ENCODE results near the gene UMODL1. TPM values are rescaled to one million over a fixed set of nuclear protein-coding genes. Genes with fewer than 3 reads are reported as not detected.

Gene UMODL1
- total RNA-seq, 2 donors from 2014 or later = 0.35 to 0.37 TPM

DNA sequence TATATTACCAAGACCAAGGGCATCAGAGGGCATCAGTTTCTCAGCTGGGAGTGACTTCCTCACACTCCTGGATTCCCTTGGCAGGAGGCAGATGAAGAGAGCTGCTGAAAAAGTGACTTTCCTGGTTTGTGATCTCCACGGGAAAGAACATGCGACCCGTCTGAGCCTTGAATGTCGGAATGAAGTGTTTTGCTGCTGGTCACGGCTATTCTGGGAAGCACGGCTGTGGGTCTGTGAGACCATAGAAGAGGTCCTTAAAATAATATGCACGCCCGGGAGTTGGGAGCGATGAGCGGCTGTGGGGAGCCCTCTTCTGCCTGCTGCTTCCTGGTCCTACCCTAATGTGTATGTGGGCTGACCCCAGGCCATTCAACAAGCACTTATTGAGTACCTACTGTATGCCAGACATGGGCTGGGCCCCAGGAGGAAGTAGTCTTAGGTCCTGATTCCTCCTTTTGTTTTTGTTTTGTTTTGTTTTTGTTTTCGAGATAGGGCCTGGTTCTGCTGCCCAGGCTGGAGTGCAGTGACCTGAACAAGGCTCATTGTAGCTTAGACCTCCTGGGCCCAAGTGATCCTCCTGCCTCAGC, 13.2 kb upstream of the UMODL1 start:
- H3K36me3 ChIP-seq = no peaks in the 10 kb centered on the region
- TF ChIP-seq, protein P1, sequence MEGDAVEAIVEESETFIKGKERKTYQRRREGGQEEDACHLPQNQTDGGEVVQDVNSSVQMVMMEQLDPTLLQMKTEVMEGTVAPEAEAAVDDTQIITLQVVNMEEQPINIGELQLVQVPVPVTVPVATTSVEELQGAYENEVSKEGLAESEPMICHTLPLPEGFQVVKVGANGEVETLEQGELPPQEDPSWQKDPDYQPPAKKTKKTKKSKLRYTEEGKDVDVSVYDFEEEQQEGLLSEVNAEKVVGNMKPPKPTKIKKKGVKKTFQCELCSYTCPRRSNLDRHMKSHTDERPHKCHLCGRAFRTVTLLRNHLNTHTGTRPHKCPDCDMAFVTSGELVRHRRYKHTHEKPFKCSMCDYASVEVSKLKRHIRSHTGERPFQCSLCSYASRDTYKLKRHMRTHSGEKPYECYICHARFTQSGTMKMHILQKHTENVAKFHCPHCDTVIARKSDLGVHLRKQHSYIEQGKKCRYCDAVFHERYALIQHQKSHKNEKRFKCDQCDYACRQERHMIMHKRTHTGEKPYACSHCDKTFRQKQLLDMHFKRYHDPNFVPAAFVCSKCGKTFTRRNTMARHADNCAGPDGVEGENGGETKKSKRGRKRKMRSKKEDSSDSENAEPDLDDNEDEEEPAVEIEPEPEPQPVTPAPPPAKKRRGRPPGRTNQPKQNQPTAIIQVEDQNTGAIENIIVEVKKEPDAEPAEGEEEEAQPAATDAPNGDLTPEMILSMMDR (IDR thresholded peaks at IDR 0.05) = no peak
- peak overlapping the region; percentile 78 for H3K27ac ChIP-seq
- H3K4me1 ChIP-seq = peaks cover 13% of the 10 kb centered on the region
- H3K4me3 ChIP-seq = no peak overlapping the region
- DNase-seq = peak; percentile 31
- intact Hi-C loops (cut with DNase I) = no loop called here
- H3K9me3 ChIP-seq = no peaks in the 10 kb centered on the region
- H3K27me3 ChIP-seq = no peaks in the 10 kb centered on the region
- peak overlapping the region in 1 of 2 donors; percentile 80 for H3K9ac ChIP-seq (ENCODE audit: low read depth in 2 of 2, low read length in 2 of 2)

DNA sequence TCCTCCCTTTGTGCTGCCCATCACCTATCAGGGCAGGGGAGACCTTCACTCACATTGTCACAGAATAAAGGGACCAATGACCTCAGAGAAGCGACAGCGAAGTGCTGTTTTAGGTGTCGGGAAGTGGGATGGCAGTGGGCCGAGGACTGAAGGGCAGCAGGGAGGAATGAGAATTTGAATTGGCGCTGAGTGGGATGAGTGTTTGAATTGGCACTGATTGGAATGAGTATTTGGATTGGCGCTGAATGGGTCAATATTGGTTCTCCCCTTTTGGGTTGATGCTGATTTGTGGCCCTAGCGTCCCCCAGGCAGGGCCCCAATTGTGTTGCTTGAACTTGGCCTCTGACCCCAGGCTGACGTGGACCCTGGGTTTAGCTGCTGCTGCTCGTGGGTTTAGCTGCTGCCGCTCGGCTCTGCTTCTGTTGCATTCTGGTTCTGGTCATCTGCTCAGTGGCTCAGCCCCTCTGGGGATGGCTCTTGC, 12.4 kb upstream of the UMODL1 start:
- H3K36me3 ChIP-seq = no peaks in the 10 kb centered on the region
- no peak for DNase-seq
- no peaks in the 10 kb centered on the region for H3K9me3 ChIP-seq
- H3K4me3 ChIP-seq = no peak overlapping the region
- no peak overlapping the region for H3K9ac ChIP-seq (ENCODE audit: low read depth in 2 of 2, low read length in 2 of 2)
- no peak overlapping the region for H3K27ac ChIP-seq
- no peaks in the 10 kb centered on the region for H3K27me3 ChIP-seq
- intact Hi-C loops (cut with DNase I) = no loop called here
- TF ChIP-seq, protein P1 (IDR thresholded peaks at IDR 0.05) = no peak
- H3K4me1 ChIP-seq = peaks cover 20% of the 10 kb centered on the region

DNA sequence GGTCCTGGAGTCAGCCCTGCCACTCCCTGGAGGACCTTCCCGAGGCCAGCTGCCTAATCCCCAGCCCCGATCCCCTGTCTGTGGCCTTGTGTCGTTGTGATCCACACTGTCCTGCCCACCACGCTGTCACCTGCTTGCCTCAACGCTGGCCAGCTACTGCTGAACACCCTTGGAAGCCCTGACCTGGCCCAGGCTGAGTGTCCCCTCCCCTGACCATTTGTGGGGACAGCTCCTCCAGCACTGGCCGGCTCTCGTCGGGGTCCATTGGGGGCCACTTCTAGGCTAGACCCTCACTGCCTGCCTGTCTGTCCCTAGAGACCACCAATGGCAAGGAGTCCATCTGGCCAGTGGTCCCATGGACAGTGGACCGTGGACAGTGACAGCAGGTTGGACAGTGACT, 12.0 kb upstream of the UMODL1 start:
- Histone ChIP-seq H3K4me3 (no peak overlapping the region), H3K4me1 (peaks cover 22% of the 10 kb centered on the region), H3K27ac (no peak overlapping the region), H3K9me3 (no peaks in the 10 kb centered on the region), H3K36me3 (no peaks in the 10 kb centered on the region), H3K9ac (ENCODE audit: low read depth in 2 of 2, low read length in 2 of 2) (no peak overlapping the region), H3K27me3 (no peaks in the 10 kb centered on the region)
- TF ChIP-seq, protein P1 (IDR thresholded peaks at IDR 0.05) = no peak
- intact Hi-C loops (cut with DNase I) = no loop called here
- DNase-seq = no peak

DNA sequence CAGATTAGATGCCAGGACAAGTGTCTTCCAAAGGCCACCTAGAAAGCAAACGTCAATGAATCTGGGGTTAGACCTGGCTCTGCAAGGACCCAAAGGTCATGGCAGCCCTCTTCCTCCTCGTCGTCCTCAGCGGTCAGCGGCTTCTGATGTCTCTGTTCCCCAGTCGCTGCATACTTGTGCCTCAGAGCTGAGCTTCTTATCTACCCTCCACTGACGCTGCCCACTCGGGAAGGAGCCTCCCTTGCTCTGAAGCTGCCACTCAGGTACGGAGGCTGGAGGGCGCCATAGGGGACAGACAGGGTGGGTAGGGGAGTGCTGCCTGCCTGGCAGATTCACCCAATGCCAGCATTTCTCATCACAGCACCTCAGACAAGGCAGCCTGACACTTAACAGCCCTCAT, 11.4 kb upstream of the UMODL1 start:
- Histone ChIP-seq H3K9ac (ENCODE audit: low read depth in 2 of 2, low read length in 2 of 2) (no peak overlapping the region), H3K4me3 (no peak overlapping the region), H3K36me3 (no peaks in the 10 kb centered on the region), H3K4me1 (peaks cover 22% of the 10 kb centered on the region), H3K27ac (no peak overlapping the region), H3K9me3 (no peaks in the 10 kb centered on the region), H3K27me3 (no peaks in the 10 kb centered on the region)
- TF ChIP-seq, protein P1 (IDR thresholded peaks at IDR 0.05) = no peak
- intact Hi-C loops (cut with DNase I) = no loop called here
- no peak for DNase-seq

DNA sequence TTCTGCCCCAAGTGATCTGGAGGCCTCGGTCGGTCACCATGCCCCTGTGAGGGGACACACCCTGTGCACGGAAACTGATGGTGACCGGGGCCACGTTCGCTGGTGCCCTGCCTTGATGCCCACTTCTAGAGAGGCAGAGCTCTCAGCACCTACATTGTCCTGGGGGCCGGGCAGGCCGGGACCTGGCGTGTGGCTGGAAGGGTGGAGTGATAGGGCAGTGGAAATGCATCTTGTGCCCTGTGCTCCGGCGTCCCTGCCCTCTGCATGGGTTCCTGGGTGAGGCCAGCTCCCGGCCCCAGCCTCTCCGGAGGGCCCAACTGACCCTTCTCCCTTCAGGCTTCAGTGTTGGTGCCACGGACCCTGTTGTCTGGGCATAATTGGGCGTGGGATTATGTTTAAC, 11.0 kb upstream of the UMODL1 start:
- DNase-seq = no peak
- no peak overlapping the region for H3K27ac ChIP-seq
- H3K9ac ChIP-seq (ENCODE audit: low read depth in 2 of 2, low read length in 2 of 2) = no peak overlapping the region
- peaks cover 22% of the 10 kb centered on the region for H3K4me1 ChIP-seq
- no peaks in the 10 kb centered on the region for H3K9me3 ChIP-seq
- no peaks in the 10 kb centered on the region for H3K27me3 ChIP-seq
- intact Hi-C loops (cut with DNase I) = no loop called here
- no peak overlapping the region for H3K4me3 ChIP-seq
- H3K36me3 ChIP-seq = no peaks in the 10 kb centered on the region
- TF ChIP-seq, protein P1 (IDR thresholded peaks at IDR 0.05) = no peak

All from colonic mucosa (tissue), 4 donors.